Keratinocyte (primary cell): Measurements from ENCODE around the gene P2RX7. TPM values are rescaled to one million over a fixed set of nuclear protein-coding genes. Genes with fewer than 3 reads are reported as not detected.
"Not testable (repeated sequence)": the region's sequence is repeated elsewhere in the genome, so short reads cannot be mapped to it uniquely, and the experiment has no call there.

Experiments used
- DNase-seq: peaks from one replicate; pipeline ENCODE4 v3.0.0-alpha.2; 2011; ENCODE audit warnings: low read depth, missing footprints, low spot score
- FAIRE-seq: peaks from 2 replicates; lab custom pipeline; 2011; peaks lifted over from hg19 to GRCh38; lab: Jason Lieb, UNC
- H2AFZ ChIP-seq: 2 replicates; pipeline ENCODE4 v1.6.0; 2012; ENCODE audit warnings: low read length, control low read depth, inconsistent platforms; ENCODE audit not compliant: control insufficient read depth
- H3K27ac ChIP-seq: 2 replicates; pipeline ENCODE4 v1.5.1; 2011; ENCODE audit warnings: low read length; ENCODE audit not compliant: control insufficient read depth, insufficient read depth
- H3K27me3 ChIP-seq: 3 replicates; pipeline ENCODE4 v1.6.0; 2011; ENCODE audit warnings: low read length; ENCODE audit not compliant: control insufficient read depth, insufficient read depth; ENCODE audit errors: extremely low read depth
- H3K36me3 ChIP-seq, 2 experiments: 2 replicates in 1 of 2; 3 replicates in 1 of 2; pipeline ENCODE4 v1.5.1; 2011; ENCODE audit warnings: low read length in 2 of 2, mild to moderate bottlenecking in 1 of 2; ENCODE audit not compliant: control insufficient read depth in 2 of 2, insufficient read depth in 2 of 2; ENCODE audit errors: extremely low read depth in 1 of 2
- H3K4me1 ChIP-seq: 3 replicates; pipeline ENCODE4 v1.5.1; 2011; ENCODE audit warnings: low read length; ENCODE audit not compliant: control insufficient read depth, insufficient read depth; ENCODE audit errors: extremely low read depth
- H3K4me2 ChIP-seq: 3 replicates; pipeline ENCODE4 v1.6.0; 2011; ENCODE audit warnings: low read depth, low read length; ENCODE audit not compliant: control insufficient read depth, insufficient read depth; ENCODE audit errors: extremely low read depth
- H3K4me3 ChIP-seq, 3 experiments: fragments of 200-600 bp in 1 of 3; sonication (generic) in 1 of 3; 2 replicates in 2 of 3; 3 replicates in 1 of 3; pipeline ENCODE4 v1.5.1; 2011 to 2016; ENCODE audit warnings: low read length in 3 of 3, mild to moderate bottlenecking in 3 of 3, control low read depth in 2 of 3, inconsistent platforms in 1 of 3, low read depth in 1 of 3, mixed read lengths in 1 of 3, mixed run types in 1 of 3, moderate library complexity in 1 of 3; ENCODE audit not compliant: control insufficient read depth in 2 of 3, insufficient read depth in 2 of 3; ENCODE audit errors: extremely low read depth in 1 of 3
- H3K79me2 ChIP-seq: 2 replicates; pipeline ENCODE4 v1.6.0; 2012; ENCODE audit warnings: low read length; ENCODE audit not compliant: control insufficient read depth, insufficient read depth
- H3K9ac ChIP-seq: 3 replicates; pipeline ENCODE4 v1.6.0; 2011; ENCODE audit warnings: low read length; ENCODE audit not compliant: control insufficient read depth, insufficient read depth; ENCODE audit errors: extremely low read depth
- H3K9me1 ChIP-seq: 3 replicates; pipeline ENCODE4 v1.6.0; 2011; ENCODE audit warnings: low read length; ENCODE audit not compliant: control insufficient read depth, insufficient read depth; ENCODE audit errors: extremely low read depth
- H3K9me3 ChIP-seq: 2 replicates; pipeline ENCODE4 v1.5.1; 2012; ENCODE audit warnings: low read depth, low read length; ENCODE audit not compliant: control insufficient read depth
- H4K20me1 ChIP-seq: 3 replicates; pipeline ENCODE4 v1.6.0; 2011; ENCODE audit warnings: low read length; ENCODE audit not compliant: control insufficient read depth, insufficient read depth; ENCODE audit errors: extremely low read depth
- EZH2 ChIP-seq: IDR thresholded peaks from one replicate; pipeline ENCODE4 v1.6.1; 2012; ENCODE audit warnings: inconsistent platforms, mild to moderate bottlenecking, low read length, moderate library complexity
- dilution Hi-C: fragments of 300-500 bp; cut with MboI; formaldehyde crosslinking; loops from one replicate; pipeline ENCODE4 v1.7.0; 2020; ENCODE audit warnings: low sequenced_read_pairs; ENCODE audit not compliant: extremely low pct_ligation_motif_present
- polyA plus RNA-seq, 5 experiments: library from polyadenylated mRNA; depleted of rRNA in 3 of 5; stranded (reverse) in 3 of 5; stranded (forward) in 1 of 5; unstranded in 1 of 5; fragments of >200 nt; gene quantifications; 1 replicate in 1 of 5; 2 replicates in 3 of 5; 3 replicates in 1 of 5; pipeline versions ENCODE4 v1.2.1 to v1.2.3, GENCODE V29; 2011 to 2012; ENCODE audit warnings: missing spikeins in 2 of 5, low read depth in 1 of 5, low replicate concordance in 1 of 5
- TF ChIP-seq, protein P1 (sequence below), 3 experiments: IDR thresholded peaks in 1 of 3; conservative IDR thresholded peaks in 1 of 3; optimal IDR thresholded peaks in 1 of 3; 2 replicates in 2 of 3; 3 replicates in 1 of 3; pipeline versions ENCODE3 to v1.5.1; 2011; ENCODE audit warnings: low read length in 3 of 3, mild to moderate bottlenecking in 3 of 3, moderate library complexity in 2 of 3, control low read depth in 1 of 3, inconsistent platforms in 1 of 3; ENCODE audit not compliant: insufficient read depth in 2 of 3; ENCODE audit errors: extremely low read depth in 1 of 3

The P2RX7 gene
- polyA plus RNA-seq, 1 donor (not counting 4 experiments of a cell fraction or from before 2014, with no cell fraction given) = 0.20 TPM

DNA sequence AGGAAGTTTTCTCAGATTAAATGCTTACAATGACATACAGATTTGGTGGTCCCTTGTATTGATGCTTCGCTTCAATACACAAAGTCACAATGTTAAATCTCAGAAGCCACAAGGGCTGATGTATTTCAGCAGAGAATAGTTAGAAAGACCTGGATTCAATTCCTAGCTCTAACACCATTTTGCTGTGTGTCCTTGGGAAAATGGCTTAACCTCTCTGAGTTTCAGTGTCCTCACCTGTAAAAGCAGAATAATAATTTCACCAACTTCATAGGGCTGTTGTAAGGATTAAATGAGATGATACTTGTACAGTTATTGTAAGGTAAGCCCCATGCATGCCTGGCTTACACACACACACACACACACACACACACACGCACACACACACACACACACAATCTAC is 30.3 kb downstream of the P2RX7 start:
- no peak for TF ChIP-seq EZH2
- TF ChIP-seq, protein P1, sequence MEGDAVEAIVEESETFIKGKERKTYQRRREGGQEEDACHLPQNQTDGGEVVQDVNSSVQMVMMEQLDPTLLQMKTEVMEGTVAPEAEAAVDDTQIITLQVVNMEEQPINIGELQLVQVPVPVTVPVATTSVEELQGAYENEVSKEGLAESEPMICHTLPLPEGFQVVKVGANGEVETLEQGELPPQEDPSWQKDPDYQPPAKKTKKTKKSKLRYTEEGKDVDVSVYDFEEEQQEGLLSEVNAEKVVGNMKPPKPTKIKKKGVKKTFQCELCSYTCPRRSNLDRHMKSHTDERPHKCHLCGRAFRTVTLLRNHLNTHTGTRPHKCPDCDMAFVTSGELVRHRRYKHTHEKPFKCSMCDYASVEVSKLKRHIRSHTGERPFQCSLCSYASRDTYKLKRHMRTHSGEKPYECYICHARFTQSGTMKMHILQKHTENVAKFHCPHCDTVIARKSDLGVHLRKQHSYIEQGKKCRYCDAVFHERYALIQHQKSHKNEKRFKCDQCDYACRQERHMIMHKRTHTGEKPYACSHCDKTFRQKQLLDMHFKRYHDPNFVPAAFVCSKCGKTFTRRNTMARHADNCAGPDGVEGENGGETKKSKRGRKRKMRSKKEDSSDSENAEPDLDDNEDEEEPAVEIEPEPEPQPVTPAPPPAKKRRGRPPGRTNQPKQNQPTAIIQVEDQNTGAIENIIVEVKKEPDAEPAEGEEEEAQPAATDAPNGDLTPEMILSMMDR (optimal IDR thresholded peaks at IDR 0.05 in 1 of 3, IDR thresholded peaks at IDR 0.05 in 1 of 3, conservative IDR thresholded peaks at IDR 0.05 in 1 of 3; ENCODE audit: extremely low read depth in 1 of 3, insufficient read depth in 2 of 3, low read length in 3 of 3) = no peak
- H3K4me2 ChIP-seq = no peak overlapping the region
- H3K4me1 ChIP-seq = no peaks in the 10 kb centered on the region
- DNase-seq (no peak), FAIRE-seq (no peak)
- H3K4me3 ChIP-seq = no peak overlapping the region
- no peaks in the 10 kb centered on the region for H3K36me3 ChIP-seq
- dilution Hi-C loops = no loop called here
- H2AFZ ChIP-seq = no peak overlapping the region
- H3K27ac ChIP-seq = no peak overlapping the region
- H3K9me3 ChIP-seq = peaks cover 2% of the 10 kb centered on the region
- H3K79me2 ChIP-seq = no peaks in the 10 kb centered on the region
- H3K27me3 ChIP-seq = peaks cover 3% of the 10 kb centered on the region
- H3K9me1 ChIP-seq = no peaks in the 10 kb centered on the region
- no peak overlapping the region for H3K9ac ChIP-seq
- no peaks in the 10 kb centered on the region for H4K20me1 ChIP-seq

GRCh38 chr12:121164839-121165238 is 32.2 kb downstream of the P2RX7 start:
- dilution Hi-C loops, H2AFZ ChIP-seq, H3K9ac ChIP-seq, H3K36me3 ChIP-seq, H4K20me1 ChIP-seq, H3K79me2 ChIP-seq, H3K4me3 ChIP-seq, DNase-seq, FAIRE-seq, H3K27ac ChIP-seq, H3K4me2 ChIP-seq, H3K9me1 ChIP-seq, H3K9me3 ChIP-seq, H3K4me1 ChIP-seq, H3K27me3 ChIP-seq: not testable (repeated sequence)

- no peaks in the 10 kb centered on the region for H3K79me2 ChIP-seq
- H3K9me1 ChIP-seq = no peaks in the 10 kb centered on the region
- dilution Hi-C loops = no loop called here
- no peak overlapping the region for H3K4me3 ChIP-seq
- H3K9ac ChIP-seq = no peak overlapping the region
- peaks cover 3% of the 10 kb centered on the region for H3K27me3 ChIP-seq
- H3K9me3 ChIP-seq = no peaks in the 10 kb centered on the region
- no peaks in the 10 kb centered on the region for H3K36me3 ChIP-seq
- H3K4me1 ChIP-seq = no peaks in the 10 kb centered on the region
- no peak overlapping the region for H2AFZ ChIP-seq
- DNase-seq (no peak), FAIRE-seq (no peak)
- H3K4me2 ChIP-seq = no peak overlapping the region
- H4K20me1 ChIP-seq = no peaks in the 10 kb centered on the region
- no peak for TF ChIP-seq EZH2
- TF ChIP-seq, protein P1 (optimal IDR thresholded peaks at IDR 0.05 in 1 of 3, IDR thresholded peaks at IDR 0.05 in 1 of 3, conservative IDR thresholded peaks at IDR 0.05 in 1 of 3; ENCODE audit: extremely low read depth in 1 of 3, insufficient read depth in 2 of 3, low read length in 3 of 3) = no peak
- no peak overlapping the region for H3K27ac ChIP-seq
These were observed 32.6 kb downstream of the P2RX7 start for GRCh38 chr12:121165316-121165715.
